ENCODE results near the gene CNOT4. TPM values are rescaled to one million over a fixed set of nuclear protein-coding genes. Genes with fewer than 3 reads are reported as not detected.

The CNOT4 gene
- total and polyA plus RNA-seq, 2 of the 4 experiments (the other 2 are of a cell fraction) = 7.0 to 8.1 TPM

DNA sequence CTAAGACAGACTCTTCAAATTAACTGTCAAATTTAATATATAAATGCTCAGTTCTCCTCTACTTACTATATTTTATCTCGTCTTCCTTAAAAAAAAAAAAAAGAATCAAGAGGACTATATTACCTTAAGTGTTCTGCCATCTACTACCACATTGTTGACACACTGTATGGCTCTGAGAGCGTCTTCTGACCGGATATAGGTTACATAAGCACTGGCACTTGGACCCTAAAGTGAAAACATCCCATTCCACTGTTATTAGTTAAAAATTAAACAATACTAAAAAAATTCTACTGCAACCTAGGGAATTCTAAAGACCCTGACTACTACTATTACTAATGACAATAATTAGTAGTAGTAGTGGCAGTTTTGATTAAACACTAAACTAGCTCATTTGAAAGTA is 95.7 kb downstream of the CNOT4 start:
- dilution Hi-C loops (cut with HindIII; ENCODE audit: low sequenced_read_pairs, unreplicated experiment) = no loop called here
- no peak overlapping the region for H2BK5ac ChIP-seq (ENCODE audit: low read depth, low read length, poor library complexity, severe bottlenecking)
- H4K20me1 ChIP-seq (ENCODE audit: insufficient read depth, low read length) = no peaks in the 10 kb centered on the region; the same call in 1 of the 2 replicates
- no TSS peak for BruUV-seq (replicated peaks)
- no peak overlapping the region for H2AK5ac ChIP-seq (ENCODE audit: low read depth, low read length)
- no peaks in the 10 kb centered on the region for H3K9me3 ChIP-seq (ENCODE audit: control insufficient read depth, insufficient read depth, low read length)
- no peak overlapping the region for H2AK9ac ChIP-seq (replicated peaks; ENCODE audit: low read depth, low read length, poor library complexity)
- DNase-seq (no peak), ATAC-seq (ENCODE audit: low read depth) (no peak)
- ChIA-PET POLR2A (ENCODE audit: unreplicated experiment) (no interaction called here), CTCF (interaction anchor here (1.0 to 1.4 kb wide), 2 partner anchors 10 to 20 kb away, joined by 3 read pairs; no protein-coding TSS in a partner anchor)
- H3K36me3 ChIP-seq (ENCODE audit: control insufficient read depth, insufficient read depth, low read length) = peaks cover 2% of the 10 kb centered on the region; the same call in 1 of the 2 replicates
- intact Hi-C loops (cut with micrococcal nuclease) = loop anchor here (2.0 kb wide), 1 partner anchor 95 kb away; no protein-coding TSS in a partner anchor
- in situ Hi-C loops (cut with MboI; ENCODE audit: low sequenced_read_pairs) = no loop called here
- H4K8ac ChIP-seq (ENCODE audit: low read depth in 2 of 2, low read length in 2 of 2) = no peak overlapping the region
- no peak overlapping the region for H4K5ac ChIP-seq (ENCODE audit: low read depth, low read length)
- no peak overlapping the region for H2BK120ac ChIP-seq (ENCODE audit: low read depth, low read length)
- no peak overlapping the region for H3K18ac ChIP-seq (ENCODE audit: low read depth, low read length)
- H3K14ac ChIP-seq (replicated peaks; ENCODE audit: low read depth, low read length) = no peak overlapping the region
- H4K91ac ChIP-seq (ENCODE audit: insufficient read depth, low read depth, low read length) = no peak overlapping the region
- H2BK20ac ChIP-seq (ENCODE audit: low read depth, low read length) = no peak overlapping the region
- H3K9me1 ChIP-seq (ENCODE audit: insufficient read depth, low read length) = peaks cover 3% of the 10 kb centered on the region; the same call in 1 of the 2 replicates
- H3K23ac ChIP-seq (ENCODE audit: low read depth, low read length) = no peak overlapping the region
- H3K4me1 ChIP-seq (ENCODE audit: control insufficient read depth, insufficient read depth, low read length) = no peaks in the 10 kb centered on the region
- H3K4ac ChIP-seq (ENCODE audit: low read depth, low read length) = no peak overlapping the region
- H2AFZ ChIP-seq (replicated peaks; ENCODE audit: low read length, poor library complexity) = no peak overlapping the region
- TF ChIP-seq NFE2L2 (IDR thresholded peaks at IDR 0.05; ENCODE audit: low read depth, low read length) (no peak), CEBPB (IDR thresholded peaks at IDR 0.05; ENCODE audit: low read depth, low read length) (no peak), CHD1 (IDR thresholded peaks at IDR 0.05; ENCODE audit: low read depth, low read length) (no peak), RCOR1 (IDR thresholded peaks at IDR 0.05; ENCODE audit: insufficient replicate concordance, low read length) (no peak), FOS (IDR thresholded peaks at IDR 0.05; ENCODE audit: low read depth, low read length) (no peak), MAZ (IDR thresholded peaks at IDR 0.05; ENCODE audit: borderline replicate concordance, low read depth, low read length) (no peak), RAD21 (IDR thresholded peaks at IDR 0.05; ENCODE audit: low read length) (no peak), RFX5 (IDR thresholded peaks at IDR 0.05; ENCODE audit: low read depth, low read length) (no peak), POLR2A (IDR thresholded peaks at IDR 0.05; ENCODE audit: low read depth, low read length) (no peak)
- TF ChIP-seq, protein P1, sequence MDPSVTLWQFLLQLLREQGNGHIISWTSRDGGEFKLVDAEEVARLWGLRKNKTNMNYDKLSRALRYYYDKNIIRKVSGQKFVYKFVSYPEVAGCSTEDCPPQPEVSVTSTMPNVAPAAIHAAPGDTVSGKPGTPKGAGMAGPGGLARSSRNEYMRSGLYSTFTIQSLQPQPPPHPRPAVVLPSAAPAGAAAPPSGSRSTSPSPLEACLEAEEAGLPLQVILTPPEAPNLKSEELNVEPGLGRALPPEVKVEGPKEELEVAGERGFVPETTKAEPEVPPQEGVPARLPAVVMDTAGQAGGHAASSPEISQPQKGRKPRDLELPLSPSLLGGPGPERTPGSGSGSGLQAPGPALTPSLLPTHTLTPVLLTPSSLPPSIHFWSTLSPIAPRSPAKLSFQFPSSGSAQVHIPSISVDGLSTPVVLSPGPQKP (IDR thresholded peaks at IDR 0.05; ENCODE audit: borderline replicate concordance, low read depth, low read length) = no peak
- TF ChIP-seq, protein P2, sequence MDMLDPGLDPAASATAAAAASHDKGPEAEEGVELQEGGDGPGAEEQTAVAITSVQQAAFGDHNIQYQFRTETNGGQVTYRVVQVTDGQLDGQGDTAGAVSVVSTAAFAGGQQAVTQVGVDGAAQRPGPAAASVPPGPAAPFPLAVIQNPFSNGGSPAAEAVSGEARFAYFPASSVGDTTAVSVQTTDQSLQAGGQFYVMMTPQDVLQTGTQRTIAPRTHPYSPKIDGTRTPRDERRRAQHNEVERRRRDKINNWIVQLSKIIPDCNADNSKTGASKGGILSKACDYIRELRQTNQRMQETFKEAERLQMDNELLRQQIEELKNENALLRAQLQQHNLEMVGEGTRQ (IDR thresholded peaks at IDR 0.05; ENCODE audit: low read depth, low read length) = no peak
- no CpG with 5 or more reads among the region's 3 CpGs for WGBS, 2 experiments (ENCODE audit: extremely low coverage in 2 of 2, insufficient read length in 1 of 2)
- H2BK15ac ChIP-seq (ENCODE audit: low read depth, low read length) = no peak overlapping the region
- no peaks in the 10 kb centered on the region for H3K27me3 ChIP-seq (ENCODE audit: control insufficient read depth, insufficient read depth, low read length)
- H3K27ac ChIP-seq (ENCODE audit: insufficient read depth, low read length) = no peak overlapping the region
- no peak overlapping the region for H3K56ac ChIP-seq (ENCODE audit: extremely low read depth, insufficient read depth, low read length)
- H3K4me2 ChIP-seq (ENCODE audit: low read depth, low read length) = no peak overlapping the region
- no peak overlapping the region for H3K9ac ChIP-seq (ENCODE audit: low read depth, low read length)
- no peak overlapping the region for H3K4me3 ChIP-seq (ENCODE audit: insufficient read depth, low read depth, low read length)
- H3K79me1 ChIP-seq (ENCODE audit: low read depth in 1 of 2, low read length in 2 of 2) = peaks cover 11 to 12% of the 10 kb centered on the region in 2 experiments; a peak in 2 of 4 replicates

Measured in IMR-90 (cell line).